GM21737 (cell line): ENCODE measurements around the gene FAM180A.

ENCODE experiments used
- ATAC-seq: cut with Tn5 transposase; IDR thresholded peaks from one replicate; pipeline ENCODE4 v1.9.1; 2021; ENCODE audit warnings: mild to moderate bottlenecking, moderate library complexity; ENCODE audit not compliant: unreplicated experiment

The FAM180A gene

DNA sequence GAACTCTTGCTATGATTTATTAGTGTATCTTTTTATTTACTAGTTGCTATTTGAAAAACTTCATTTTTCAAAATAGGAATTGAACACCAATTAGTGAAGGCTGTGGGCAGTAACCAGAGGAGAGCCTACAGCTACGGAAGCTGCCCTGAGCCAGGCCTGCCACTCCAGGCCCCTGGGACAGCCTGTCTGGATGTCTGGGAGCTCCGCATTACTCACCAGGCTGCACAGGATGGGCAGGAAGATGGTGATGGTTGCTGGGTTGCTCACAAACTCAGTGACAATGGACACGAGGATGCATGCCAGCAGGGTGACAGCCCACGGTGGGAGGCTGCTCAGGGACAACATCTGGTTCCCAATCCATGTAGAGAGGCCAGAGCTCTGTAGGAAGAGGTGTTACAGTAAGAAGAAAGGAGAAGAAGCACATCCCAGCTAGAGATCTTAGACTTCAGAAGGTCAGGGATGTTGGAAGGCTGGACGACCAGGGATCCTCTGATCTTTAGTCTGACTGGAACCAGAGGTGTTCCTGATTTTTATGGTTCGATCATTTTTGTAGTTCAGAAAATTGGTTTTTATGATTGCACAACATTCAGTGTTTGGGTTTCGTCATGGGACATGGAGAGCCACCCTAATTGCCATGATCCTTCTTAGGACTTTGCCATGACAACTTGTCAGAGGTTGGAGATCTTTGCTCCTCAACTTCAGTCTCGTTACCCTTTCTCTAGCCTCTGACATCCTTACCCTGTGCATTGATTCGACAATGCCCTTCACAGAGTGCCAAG is 63.1 kb downstream of the FAM180A start:
- ATAC-seq = no peak

DNA sequence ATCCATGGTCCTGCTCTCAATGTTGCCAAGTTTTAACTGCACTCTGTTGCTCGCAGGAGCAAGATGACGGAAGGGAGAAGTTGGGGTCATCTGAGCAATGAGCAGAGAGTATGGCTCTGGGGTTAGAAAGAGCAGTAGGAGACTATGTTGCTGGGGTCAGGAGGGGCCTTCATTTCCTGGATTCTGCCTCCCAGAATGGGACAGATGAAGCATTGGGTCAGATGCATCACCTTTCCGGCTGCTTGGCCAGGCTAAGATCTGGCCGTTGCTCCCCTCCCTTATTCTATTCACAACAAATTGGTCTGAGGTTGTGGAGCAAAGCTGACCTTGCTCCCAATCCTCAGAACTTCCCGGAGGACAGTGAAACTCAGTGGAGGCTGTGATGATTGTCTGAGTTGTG is 63.9 kb downstream of the FAM180A start:
- no peak for ATAC-seq

DNA sequence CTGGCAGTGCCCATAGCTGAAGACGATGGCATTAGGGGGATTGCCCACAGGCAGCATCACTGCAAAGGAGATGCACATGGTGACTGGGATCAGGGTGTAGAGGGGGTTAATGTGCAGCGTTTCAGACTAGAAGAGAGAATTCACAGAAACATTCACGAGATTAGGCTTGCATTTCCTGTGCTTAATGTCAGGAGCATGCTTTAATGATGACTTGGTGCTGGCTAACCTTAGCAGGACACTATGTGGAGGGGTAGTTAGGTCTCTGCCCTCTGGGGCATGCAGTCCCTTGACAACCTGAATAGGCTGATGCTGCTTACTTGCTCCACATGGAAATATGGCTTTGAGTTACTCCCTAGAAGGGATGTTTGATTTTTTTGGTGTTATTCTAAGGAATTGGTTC is 64.5 kb downstream of the FAM180A start:
- ATAC-seq = no peak

DNA sequence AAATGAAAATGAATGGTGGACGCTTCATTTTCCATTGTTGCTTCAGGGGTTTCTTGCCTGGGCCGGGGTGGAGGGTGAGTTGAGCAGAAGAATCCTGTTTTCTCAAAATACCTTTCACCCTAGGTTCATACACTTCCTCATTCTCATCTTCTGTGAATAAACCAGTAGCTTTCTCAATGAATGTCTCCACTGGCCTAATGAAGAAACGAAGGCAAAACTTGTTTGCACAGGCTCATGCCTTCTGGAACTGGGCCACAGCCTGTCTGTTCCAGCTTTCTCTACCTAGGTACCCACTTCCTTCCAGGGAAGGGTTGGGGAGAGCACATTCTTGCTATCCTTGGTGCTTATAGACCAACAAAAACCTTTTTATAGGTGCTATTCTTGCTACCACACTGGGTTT is 65.0 kb downstream of the FAM180A start:
- no peak for ATAC-seq

DNA sequence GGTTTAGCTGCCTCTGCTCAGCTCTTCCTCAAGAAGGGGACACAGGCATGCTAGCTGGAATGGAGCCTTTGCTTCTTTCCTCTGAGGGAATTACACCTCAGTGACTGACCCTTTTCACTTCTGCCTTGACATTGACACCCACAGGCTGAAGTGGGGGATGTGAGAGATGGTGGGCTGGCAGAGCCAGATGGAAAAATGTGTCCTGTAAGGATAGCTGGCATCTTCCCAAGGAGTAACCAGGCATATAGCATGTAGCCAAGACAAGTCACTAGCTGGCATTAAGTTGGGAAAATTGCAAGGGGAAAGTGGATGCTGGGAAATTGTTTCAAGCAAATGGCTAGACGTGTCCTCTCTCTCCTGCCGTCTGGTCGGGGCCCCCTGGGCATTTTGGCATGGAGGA is 66.4 kb downstream of the FAM180A start:
- no peak for ATAC-seq

DNA sequence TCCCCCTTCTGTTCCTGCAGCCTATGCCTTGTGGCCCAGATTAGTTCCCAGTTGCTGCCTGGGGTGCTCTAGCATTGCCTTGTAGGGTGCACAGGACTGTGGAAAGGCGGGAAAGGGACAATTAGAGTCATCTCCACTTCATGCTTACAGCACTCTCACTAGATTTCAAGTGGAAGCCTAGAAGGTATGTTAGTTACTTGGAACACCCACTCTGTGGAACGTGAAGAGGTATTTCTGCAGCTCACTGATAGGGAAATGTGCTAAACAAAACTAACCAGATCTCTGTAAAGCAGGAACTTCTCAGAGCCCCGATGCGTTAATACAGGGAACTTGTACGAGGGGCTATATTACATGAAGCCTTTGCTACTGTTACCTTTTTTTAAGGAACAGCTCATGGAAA is 66.9 kb downstream of the FAM180A start:
- ATAC-seq = no peak
